GM21423 (cell line): ENCODE measurements around the gene MYH6.
"Not testable (repeated sequence)": the region's sequence is repeated elsewhere in the genome, so short reads cannot be mapped to it uniquely, and the experiment has no call there.

Source experiments
- ATAC-seq: cut with Tn5 transposase; IDR thresholded peaks from one replicate; pipeline ENCODE4 v1.9.1; 2021; ENCODE audit warnings: mild to moderate bottlenecking, moderate library complexity; ENCODE audit not compliant: unreplicated experiment

The MYH6 gene

DNA sequence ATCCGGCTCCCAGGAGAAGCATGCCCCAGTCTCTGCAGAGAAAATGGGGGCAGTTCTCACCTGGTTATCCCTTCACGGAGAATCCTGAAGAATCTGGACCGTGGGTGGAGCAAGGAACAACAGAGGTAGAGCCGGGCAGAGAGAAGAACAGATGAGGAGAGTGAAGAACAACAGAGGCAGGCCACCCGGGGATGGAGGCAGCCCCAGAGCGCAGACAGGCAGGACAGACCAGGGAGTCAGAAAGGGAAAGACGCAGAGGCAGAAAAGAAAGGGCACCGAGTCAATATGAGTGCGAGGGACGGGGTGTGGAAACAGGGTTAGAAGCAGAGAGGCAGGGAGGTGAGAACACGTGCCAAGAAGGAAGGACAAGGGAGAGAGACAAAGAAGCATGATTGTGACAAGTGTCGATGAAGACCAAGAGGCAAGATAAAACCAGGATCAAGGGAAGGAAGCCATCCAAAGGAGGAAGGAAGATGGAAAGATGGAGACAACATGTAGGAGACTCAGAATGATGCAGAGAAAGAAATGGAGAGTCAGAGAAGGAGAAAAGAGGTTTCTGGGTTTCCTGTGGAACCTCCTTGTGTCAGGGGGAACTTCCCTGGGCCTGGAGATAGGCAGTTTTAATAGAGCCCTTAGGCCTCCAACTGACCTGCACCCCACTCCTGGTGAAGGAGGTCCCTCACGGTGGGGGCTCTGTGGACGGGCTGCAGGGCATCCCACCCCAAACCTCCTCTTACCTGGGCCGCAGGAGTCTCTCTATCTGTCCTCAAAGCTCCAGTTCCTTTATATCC is at the start of gene MYH6:
Gene MYH6, minus strand, starts transcription at position 758 of the 791 bp plus-strand sequence. CDS start 1,050 bp downstream, outside the sequence.
- ATAC-seq, result no peak

DNA sequence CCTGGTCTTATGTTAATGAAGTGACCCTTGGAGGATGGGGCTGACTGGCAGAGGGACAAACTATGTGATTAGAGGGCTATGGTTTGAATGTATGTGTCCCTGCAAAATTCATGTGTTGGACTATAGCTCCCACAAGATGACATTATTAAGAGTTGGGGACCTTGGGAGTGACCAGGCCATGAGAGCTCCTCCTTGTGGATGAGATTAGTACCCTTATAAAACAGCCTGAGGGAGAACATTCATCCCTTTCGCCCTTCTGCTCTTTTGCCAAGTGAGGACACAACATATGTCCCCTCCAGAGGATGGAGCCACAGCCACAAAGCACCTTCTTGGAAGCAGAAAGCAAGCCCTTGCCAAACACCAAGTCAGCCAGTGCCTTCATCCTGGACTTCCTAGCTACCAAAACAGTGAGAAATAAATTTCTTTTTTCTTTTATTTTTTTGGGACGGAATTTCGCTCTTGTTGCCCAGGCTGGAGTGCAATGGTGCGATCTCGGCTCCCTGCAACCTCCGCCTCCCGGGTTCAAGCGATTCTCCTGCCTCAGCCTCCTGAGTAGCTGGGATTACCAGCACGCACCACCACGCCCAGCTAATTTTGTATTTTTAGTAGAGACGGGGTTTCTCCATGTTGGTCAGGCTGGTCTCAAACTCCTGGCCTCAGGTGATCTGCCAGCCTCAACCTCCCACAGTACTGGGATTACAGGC is 49.0 kb upstream of the MYH6 start:
- ATAC-seq, result not testable (repeated sequence)

DNA sequence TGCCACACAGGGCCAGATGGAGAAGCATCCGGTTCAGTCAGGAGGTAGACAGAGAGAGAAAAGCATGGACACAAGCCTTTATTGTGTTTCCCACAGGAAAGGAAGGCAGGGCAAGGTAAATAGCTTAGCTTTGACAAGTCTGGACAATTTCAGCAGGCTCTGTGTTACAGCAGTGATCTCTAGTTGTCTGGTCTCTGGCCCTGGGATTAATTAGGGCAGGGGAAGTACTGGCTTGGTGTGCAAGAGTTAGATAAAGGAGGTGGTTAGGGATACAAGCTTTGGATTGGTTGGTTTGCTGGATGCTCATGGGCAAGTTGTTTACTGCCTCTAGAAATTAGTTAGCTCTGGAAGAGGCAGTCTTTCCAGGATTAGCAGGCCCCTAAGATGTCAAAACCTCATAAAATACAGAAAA is 46.4 kb upstream of the MYH6 start:
- no peak for ATAC-seq

DNA sequence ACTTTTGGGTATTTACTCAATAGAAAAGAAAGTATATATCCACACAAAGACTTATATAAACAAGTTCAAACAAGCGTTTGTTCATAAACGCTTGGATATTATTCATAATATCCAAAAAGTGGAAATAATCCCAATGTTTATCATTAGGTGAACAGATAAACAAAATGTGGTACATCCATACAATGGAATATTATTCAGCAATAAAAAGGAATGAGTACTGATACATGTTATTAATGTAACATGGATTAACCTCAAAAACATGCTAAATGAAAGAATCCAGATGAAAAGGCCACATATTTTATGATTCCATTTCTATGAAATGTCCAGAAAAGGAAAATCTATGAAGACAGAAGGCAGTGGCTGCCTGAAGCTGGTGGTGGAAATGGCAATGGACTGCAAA is 44.2 kb upstream of the MYH6 start:
- no peak for ATAC-seq

DNA sequence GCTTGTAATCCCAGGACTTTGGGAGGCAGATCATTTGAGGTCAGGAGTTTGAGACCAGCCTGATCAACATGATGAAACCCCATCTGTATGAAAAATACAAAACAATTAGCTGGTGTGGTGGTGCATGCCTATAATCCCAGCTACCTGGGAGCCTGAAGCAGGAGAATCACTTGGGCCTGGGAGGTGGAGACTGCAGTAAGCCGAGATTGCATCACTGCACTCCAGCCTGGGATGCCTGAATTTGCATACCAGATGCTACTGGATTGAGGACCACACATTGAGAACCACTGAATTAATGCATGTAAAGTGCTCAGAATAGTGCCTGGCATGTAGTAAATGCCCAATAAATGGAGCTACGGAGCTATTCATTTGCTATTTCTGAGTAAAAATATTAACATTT is 42.3 kb upstream of the MYH6 start:
- ATAC-seq, result no peak

DNA sequence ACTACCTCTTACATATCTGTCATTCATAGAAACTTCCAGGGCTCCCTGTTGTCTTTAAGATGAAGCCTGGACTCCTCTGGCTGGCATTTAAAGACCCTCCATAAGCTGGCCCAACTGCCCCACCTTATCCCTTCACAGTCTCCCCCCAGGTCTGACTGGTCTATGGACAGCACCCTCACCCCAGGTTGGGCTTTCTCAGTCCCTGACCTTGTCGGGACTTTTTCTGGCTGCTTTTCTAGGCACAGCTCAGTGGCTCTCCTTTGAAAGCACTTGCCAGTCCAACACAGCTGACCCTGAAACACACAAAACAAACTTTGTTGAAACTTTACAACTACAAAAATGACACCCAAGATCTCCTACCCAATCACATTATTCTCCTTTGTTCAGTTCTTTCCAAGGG is 41.2 kb upstream of the MYH6 start:
- no peak for ATAC-seq

DNA sequence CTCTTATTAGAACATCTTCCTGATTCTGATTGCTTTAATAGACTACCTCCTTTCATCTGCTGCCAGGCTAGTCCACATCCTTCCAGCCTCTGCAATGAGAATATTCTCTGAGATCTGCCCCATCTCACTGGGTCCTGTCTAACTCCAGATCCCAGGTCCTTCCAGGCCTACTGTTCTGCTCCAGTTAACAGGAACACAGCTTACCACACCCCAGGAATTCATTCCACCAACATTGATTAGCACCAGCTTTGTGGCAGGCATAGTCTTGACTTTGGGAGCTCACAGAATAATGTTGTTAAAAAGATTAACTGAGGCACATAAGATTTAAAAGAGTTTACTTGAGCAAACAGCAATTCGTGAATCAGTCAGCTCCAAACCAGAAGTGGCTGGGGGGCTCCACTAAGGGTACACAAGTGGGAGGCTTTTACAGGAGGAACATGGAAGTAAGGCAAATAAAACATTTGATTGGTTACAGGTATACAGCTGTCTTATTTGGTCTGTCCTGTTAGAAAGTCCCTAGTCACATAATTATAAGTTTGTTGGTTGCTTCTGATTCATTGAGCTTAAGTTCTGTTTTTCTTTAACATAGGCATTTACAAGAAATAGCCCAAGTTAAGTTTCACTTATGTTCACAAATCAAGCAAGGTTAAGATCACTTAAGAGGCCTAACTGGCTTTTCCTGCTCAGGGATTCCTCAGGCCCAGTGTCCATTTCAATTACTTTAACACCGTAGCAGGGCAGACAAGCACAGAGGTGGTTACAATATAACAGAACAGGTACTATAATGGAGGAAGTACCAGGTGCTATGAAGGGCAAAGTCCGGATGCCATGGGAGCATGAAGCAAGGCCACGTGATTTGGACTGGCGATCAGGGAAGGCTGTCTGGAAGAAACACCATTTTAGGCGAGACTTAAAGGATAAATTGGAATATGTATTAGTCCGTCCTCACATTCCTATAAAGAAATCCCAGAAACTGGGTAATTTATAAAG is 39.6 kb upstream of the MYH6 start:
- no peak for ATAC-seq

DNA sequence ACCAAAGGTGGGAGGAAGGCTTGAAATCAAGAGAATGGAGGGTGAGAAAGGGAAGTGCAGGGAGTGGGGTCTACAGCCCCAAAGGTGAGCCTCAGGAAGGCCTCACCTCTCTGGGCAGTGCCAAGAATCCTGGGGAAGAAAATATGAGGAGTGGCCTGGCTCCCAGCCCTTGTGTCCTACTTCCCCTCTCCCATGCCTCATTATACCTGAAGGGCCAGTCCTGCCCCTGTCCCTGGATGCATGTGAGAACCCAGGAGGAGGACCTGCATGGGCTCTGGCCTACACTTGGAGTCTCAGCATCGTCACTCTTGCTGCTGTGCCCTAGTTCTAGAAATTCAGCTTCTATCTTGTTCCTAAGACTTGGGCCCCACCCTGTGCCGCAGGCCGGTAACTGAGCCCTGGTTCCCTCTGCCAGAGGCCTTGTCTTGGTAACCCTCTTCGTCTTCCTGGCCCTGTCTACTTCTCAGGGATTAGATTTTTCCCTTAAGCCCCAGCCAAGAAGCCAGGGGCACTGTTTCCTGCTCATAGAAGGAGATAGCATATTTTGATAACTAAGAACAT is 38.3 kb upstream of the MYH6 start:
- ATAC-seq, result no peak

DNA sequence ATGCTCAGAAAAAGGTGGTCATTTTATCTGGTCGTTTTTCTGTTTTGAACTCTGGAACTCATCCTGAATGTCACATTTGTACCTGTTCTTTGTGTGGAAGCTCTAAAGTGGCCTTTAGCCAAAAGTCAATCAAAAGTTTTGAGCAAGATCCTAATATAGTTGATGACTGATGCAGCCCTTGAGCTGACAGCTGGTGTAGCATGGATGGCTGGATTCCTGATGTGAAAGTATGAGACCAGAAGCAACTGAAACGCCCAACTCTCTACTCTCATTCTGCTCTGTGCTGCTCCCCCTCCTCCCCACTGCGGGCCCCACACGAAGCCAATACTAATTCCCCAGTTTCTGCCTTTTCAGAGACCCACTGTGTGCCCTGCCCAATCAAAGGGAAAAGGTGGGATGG is 37.7 kb upstream of the MYH6 start:
- no peak for ATAC-seq

DNA sequence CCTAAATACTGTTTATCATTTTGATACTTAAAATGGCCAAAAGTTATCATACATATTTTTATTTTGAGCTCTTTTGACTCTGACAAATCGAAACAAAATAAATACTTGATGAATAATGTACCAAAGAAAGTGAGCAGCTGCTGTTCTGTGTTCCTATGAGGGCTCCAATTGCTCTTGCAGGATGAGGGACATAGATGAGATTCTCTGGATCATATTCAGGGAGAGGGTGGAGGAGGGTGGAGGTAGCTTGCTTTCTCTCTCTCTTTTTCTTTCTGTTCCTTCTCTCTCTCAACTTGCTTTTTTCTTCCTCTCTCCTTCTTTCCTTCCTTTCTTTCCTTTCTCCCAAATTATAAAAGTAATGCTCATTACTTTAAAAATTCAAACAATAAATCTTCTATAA is 36.2 kb upstream of the MYH6 start:
- no peak for ATAC-seq

DNA sequence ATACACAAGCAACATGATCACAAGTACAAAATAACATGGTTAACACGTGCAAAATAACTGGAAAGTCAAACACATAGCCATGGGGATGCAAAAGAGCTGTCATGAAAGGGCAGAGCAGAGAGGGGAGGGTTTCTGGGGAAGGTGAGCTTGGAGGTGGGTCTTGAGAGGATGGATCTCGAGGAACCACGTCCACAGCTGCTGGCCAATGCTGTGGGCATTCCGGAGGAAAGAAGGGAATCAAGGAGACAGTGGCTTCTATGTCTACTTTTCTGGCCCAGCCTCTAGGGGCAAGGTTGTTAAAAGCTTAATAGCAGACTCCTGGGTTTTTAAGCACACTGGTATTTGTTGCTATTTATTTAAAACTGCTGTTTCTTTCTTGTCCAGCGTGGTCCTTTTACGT is 35.8 kb upstream of the MYH6 start:
- no peak for ATAC-seq

DNA sequence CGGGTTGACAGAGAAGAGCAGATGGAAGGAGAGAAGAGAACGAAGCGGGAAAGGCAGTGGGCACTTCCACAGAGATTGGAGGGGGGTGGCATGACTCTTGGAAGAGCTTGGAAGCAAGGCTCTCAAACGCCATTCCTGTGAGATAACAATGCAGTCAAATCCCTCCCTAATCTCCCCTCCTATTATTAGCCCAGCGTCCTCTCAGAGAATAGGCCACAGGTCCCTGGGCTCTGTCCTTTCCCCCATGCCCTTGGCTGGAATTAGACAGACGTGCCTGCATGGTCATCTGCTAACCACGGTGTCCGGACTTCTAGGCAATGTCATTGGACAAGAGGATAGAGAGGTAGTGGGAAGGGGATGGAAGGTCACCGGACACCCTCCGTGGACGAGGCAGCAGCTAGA is 35.3 kb upstream of the MYH6 start:
- ATAC-seq, result no peak

DNA sequence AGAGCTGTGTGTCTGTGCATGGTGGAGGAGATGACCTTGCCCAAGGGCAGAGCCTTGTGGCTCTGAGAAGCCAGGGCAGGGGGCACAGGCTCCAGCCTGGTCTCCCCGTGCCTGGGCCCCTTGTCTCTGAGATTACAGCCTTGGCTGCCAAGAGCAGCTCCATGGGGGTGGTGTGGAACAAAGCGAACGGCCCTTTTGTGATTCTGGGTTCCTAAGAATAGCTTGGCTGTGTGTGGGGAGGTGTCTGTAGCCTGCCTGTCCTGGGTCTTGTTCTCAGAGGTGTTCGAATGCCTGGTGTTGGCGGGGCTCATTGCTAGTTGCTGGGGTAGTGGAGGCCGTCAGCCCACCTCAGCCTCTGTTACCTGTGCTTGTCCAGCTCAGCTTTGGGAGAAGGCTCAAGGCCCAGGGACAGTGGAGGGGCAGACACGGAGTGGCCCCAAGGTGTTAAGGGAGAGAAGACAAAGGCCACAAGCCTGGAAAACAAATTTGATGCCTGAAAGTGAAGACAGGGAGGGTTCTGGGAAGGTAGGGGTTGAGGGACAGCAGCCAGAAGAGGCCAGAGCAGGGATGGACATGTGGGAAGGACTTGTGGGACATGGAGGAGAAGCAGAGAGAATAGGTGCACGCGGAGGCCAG is 34.8 kb upstream of the MYH6 start:
- ATAC-seq, result no peak

DNA sequence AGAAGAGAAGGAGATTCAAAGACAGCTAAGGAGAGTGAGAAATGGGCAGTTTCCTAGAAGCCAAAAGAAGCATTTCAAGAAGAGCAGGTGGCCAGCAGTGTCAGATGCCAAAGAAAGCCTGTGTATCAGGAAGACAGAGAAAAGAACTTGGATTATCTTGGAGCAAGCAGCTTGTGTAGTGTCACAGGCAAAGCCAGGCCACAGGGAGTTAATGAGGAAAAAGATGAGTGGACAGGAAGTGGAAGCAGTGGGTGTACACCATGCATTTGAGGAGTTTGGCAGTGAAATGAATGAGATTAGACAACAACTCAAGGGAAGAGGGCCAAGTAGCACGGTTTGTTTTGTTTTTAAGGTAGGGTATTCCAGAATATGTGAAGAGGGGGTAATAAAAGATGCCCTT is 33.0 kb upstream of the MYH6 start:
- ATAC-seq, result no peak

DNA sequence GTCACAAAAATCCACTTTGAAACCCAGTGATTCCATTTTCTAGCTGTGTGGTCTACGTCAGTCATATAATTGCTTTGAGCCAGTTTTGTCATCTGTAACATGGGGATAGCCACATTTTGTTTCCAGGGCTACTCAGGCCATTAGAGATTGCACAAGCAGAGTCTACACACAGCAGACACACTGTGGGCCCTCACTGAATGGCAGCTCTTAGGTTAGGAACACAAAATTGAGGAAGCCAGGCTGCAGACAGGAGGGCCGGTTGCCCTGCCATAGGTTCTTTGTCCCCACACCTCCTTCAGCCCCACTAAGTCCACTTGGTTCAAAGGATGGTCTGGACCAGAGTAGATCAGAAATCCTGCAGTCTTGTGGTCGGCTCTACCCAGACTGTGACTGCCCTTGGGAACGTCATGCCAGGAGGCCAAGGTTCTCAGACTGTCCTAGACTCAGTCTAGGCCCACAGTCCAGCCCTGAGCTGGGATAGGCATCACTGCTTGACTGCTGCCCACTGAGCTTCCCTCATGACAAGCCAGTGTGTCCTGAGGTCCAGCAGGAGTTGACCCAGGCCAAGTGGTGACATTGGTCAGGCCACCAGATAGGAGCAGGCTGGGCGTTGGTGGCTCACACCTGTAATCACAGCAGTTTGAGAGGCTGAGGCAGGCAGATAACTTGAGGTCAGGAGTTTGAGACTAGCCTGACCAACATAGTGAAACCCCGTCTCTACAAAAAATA is 31.2 kb upstream of the MYH6 start:
- no peak for ATAC-seq

DNA sequence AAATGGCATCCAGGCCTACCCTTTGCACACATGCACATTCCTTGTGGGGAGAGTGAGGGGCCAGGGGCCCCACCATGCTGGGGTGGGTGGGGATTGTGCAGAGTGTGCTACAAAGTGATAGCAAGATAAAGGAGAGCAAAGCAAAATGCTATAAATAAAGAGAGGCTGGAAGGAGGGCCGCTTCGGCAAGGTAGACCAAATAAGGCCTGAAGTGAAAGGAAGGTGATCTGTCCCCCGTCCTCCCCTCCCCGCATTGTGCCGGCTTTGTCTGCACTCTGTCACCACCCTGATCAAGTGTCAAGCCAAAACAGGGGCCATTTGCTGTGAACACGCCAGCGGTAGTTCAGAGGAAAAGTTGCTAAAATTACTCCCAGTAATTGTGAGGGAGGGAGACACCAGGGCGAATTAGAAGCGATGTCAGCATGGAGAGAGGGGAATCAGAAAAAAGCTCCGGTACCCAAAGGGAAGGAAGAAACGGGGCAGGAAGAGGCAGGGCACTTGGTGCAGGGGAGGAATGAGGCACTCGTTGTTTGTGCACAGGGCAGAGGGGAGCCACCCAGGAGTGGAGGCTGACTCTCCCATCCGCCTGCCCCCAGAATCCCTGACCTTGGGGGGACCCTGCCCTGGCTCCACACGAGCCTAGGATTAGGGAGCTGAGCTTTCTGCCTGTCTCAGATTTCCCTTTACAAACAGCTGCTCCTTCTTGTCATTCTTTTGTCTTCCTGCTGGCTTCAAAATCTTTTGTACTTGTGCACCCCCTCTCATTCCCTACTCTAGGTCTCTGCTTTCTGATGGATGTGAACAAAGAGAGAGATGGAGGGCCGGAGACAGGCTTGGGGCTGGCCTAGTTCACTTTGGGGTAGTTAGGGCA is 30.3 kb upstream of the MYH6 start:
- no peak for ATAC-seq

DNA sequence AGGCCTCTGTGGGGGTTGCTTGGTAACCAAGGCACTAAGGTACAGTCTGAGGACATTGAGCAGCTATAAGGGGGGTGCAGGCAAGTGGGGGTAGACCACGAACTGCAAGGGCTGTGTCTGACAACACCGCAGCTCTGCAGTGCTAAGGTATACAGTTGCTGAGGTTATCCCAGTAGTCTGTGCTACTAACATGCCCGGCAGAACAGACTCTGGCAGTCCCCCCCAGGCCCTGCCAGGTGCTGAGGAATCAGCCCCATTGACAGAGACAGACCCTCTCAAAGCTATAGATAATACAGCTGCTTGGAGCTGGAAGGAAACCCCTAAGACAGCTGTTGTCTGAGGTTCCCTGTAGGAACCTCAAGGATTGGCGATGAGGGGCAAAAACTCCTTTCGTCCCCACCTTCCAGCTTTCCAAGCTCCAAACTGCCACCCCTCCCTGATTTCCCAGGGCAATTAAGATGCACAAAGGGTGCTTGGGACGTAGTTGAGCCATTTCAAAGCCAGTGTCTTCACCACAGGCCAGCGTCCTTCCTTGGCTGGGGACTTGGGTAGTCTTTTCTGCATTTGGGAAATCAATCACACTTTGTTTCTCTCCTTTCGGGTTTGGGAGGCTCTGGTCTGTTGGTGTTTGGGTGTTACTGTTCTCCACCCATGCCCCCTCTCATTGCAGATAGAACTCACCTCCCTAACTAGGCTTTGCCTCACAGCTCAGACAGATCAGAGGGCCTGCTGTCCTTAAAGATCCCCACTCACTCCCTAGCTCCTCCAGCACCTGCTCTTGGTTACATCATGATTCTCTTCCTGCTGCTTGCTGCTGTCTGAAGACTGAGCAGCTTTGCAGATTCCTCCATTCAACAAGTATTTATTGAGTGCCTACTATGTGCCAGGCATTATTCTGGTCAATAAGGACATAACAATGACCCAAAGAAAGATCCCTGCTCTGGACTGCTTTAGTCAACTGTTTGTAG is 29.3 kb upstream of the MYH6 start:
- no peak for ATAC-seq
